Measurements from ENCODE around the gene TMEM209.

GRCh38 chr7:130223646-130224045 is 18.4 kb upstream of the TMEM209 start:
- TF ChIP-seq CTCF (conservative IDR thresholded peaks at IDR 0.05; ENCODE audit: low read length): no peak
- no peak for TF ChIP-seq EZH2phosphoT487 (IDR thresholded peaks at IDR 0.05; ENCODE audit: borderline replicate concordance)
